Fibroblast of villous mesenchyme (primary cell): ENCODE results near the gene NRG2. TPM values are rescaled to one million over a fixed set of nuclear protein-coding genes. Genes with fewer than 3 reads are reported as not detected.

ENCODE experiments used
- DNase-seq: peaks from one replicate; pipeline ENCODE4 v3.0.0-alpha.2; 2010; ENCODE audit warnings: low read depth
- H3K4me3 ChIP-seq: 2 replicates; pipeline ENCODE4 v1.5.1; 2011; ENCODE audit warnings: low read depth, mild to moderate bottlenecking, low read length
- CTCF ChIP-seq: IDR thresholded peaks from 2 replicates; pipeline ENCODE4 v1.5.1; 2012; ENCODE audit warnings: low read depth, mild to moderate bottlenecking, low read length; ENCODE audit not compliant: insufficient read depth
- total RNA-seq: library from RNA; depleted of rRNA; stranded (reverse); fragments of >200 nt; gene quantifications from 2 replicates; pipeline ENCODE4 v1.2.3, GENCODE V29; 2012

The NRG2 gene
- total RNA-seq, 1 donor = under 0.01 TPM

- H3K4me3 ChIP-seq = no peak overlapping the region
- TF ChIP-seq CTCF = no peak
- no peak for DNase-seq
These were observed 88.0 kb downstream of the NRG2 start for GRCh38 chr5:139955053-139955605.

- DNase-seq = no peak
- TF ChIP-seq CTCF = no peak
These were observed 88.6 kb downstream of the NRG2 start for GRCh38 chr5:139954462-139954861.

GRCh38 chr5:139954022-139954421 is 89.1 kb downstream of the NRG2 start:
- no peak overlapping the region for H3K4me3 ChIP-seq
- DNase-seq = no peak
- no peak for TF ChIP-seq CTCF

More at GRCh38 chr5:139954462-139954861, 88.6 kb downstream of the NRG2 start:
- no peak overlapping the region for H3K4me3 ChIP-seq

- H3K4me3 ChIP-seq = no peak overlapping the region
- no peak for DNase-seq
- no peak for TF ChIP-seq CTCF
These were observed 90.5 kb downstream of the NRG2 start for GRCh38 chr5:139952574-139952973.

- DNase-seq = no peak
- no peak overlapping the region for H3K4me3 ChIP-seq
- no peak for TF ChIP-seq CTCF
These were observed 91.1 kb downstream of the NRG2 start for GRCh38 chr5:139951983-139952382.

GRCh38 chr5:139951296-139951924 is 91.7 kb downstream of the NRG2 start:
- no peak overlapping the region for H3K4me3 ChIP-seq
- no peak for TF ChIP-seq CTCF
- no peak for DNase-seq

GRCh38 chr5:139950436-139950835 is 92.7 kb downstream of the NRG2 start:
- no peak for DNase-seq
- no peak overlapping the region for H3K4me3 ChIP-seq
- no peak for TF ChIP-seq CTCF
